ENCODE measurements around the gene ABCB10. TPM values are rescaled to one million over a fixed set of nuclear protein-coding genes. Genes with fewer than 3 reads are reported as not detected.
A peak's percentile ranks its signal among the peaks of the same experiment; 100 is the strongest.
"Not testable (repeated sequence)": the region's sequence is repeated elsewhere in the genome, so short reads cannot be mapped to it uniquely, and the experiment has no call there.

The ABCB10 gene
- polyA plus RNA-seq, 6 donors from 2014 or later: 8.0 to 26.2 (median 11.5) TPM

GRCh38 chr1:229562686-229563085 is 4.2 kb upstream of the ABCB10 start:
- Mint-ChIP-seq H3K27ac (no peak overlapping the region), H3K9me3 (no peaks in the 10 kb centered on the region), H3K4me3 (peak overlapping the region in 1 of 8 donors; percentile 45), H3K4me1 (peaks cover 8 to 9% (median 9%) of the 10 kb centered on the region in 3 donors), H3K36me3 (no peaks in the 10 kb centered on the region), H3K27me3 (peaks cover 0 to 4% (median 0%) of the 10 kb centered on the region in 3 donors)
- ATAC-seq (ENCODE audit: low read depth in 2 of 2): no peak
- no peak for DNase-seq

DNA sequence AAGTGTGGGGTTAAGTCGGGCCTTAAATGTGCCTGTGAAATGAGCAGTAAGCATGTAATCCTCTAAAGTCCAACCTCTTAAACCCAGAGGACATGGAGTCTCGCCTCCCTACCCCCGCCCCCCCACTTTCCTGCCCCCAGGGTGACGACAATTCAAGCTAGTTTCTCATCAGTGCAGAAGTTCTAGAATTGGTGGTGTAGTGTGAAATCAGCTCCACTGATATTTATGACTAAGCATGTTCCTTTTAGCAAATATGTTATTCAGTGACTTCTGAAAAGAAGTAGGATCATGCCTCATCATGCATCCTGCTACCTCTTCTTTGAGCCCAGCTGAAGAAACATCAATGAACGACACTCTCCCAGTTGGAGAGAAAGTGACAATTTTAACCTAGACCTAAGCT is 2.6 kb upstream of the ABCB10 start:
- ATAC-seq (ENCODE audit: low read depth in 2 of 2) (no peak), DNase-seq (no peak)
- H3K4me3 Mint-ChIP-seq: peak overlapping the region in 2 of 8 donors; percentile 43 to 64
- H3K9me3 Mint-ChIP-seq: no peaks in the 10 kb centered on the region
- H3K27me3 Mint-ChIP-seq: no peaks in the 10 kb centered on the region
- no peaks in the 10 kb centered on the region for H3K36me3 Mint-ChIP-seq
- H3K4me1 Mint-ChIP-seq: peaks cover 20 to 25% (median 21%) of the 10 kb centered on the region in 3 donors
- no peak overlapping the region for H3K27ac Mint-ChIP-seq

DNA sequence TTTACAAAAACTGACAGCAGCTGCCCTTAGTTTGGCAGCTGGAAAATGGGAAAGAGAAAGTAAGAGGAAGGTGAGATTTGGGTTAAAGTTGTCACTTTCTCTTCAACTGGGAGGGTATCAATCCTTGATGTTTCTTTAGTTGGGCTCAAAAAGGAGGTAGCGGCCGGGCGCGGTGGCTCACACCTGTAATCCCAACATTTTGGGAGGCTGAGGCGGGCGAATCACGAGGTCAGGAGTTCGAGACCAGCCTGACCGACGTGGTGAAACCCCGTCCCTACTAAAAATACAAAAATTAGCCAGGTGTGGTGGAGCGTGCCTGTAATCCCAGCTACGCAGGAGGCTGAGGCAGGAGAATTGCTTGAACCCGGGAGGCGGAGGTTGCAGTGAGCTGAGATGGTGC is 1.6 kb upstream of the ABCB10 start:
- H3K9me3 Mint-ChIP-seq; DNase-seq; H3K36me3 Mint-ChIP-seq; ATAC-seq (ENCODE audit: low read depth in 2 of 2); H3K27me3 Mint-ChIP-seq; H3K27ac Mint-ChIP-seq: not testable (repeated sequence)
- Mint-ChIP-seq H3K4me3 (peak overlapping the region in 5 of 8 donors; percentile 32 to 96 (median 90)), H3K4me1 (peaks cover 23 to 33% (median 24%) of the 10 kb centered on the region in 3 donors)

GRCh38 chr1:229559336-229559801 is 862 bp upstream of the ABCB10 start:
- peak overlapping the region in 5 of 6 donors; percentile 60 to 95 (median 82) for H3K27ac Mint-ChIP-seq
- not testable (repeated sequence) for H3K27me3 Mint-ChIP-seq; ATAC-seq (ENCODE audit: low read depth in 2 of 2); H3K36me3 Mint-ChIP-seq; H3K9me3 Mint-ChIP-seq; DNase-seq
- peak overlapping the region; percentile 90 to 97 (median 96) for H3K4me3 Mint-ChIP-seq
- peaks cover 28 to 39% (median 30%) of the 10 kb centered on the region in 3 donors for H3K4me1 Mint-ChIP-seq

GRCh38 chr1:229557913-229558414 is 543 bp downstream of the ABCB10 start:
- H3K27me3 Mint-ChIP-seq: no peaks in the 10 kb centered on the region
- H3K4me3 Mint-ChIP-seq: peak overlapping the region; percentile 79 to 97 (median 90)
- ATAC-seq (ENCODE audit: low read depth in 2 of 2) (peak; percentile 13 to 18), DNase-seq (no peak)
- peak overlapping the region in 3 of 6 donors; percentile 68 to 88 (median 85) for H3K27ac Mint-ChIP-seq
- H3K36me3 Mint-ChIP-seq: no peaks in the 10 kb centered on the region
- no peaks in the 10 kb centered on the region for H3K9me3 Mint-ChIP-seq
- peaks cover 31 to 49% (median 36%) of the 10 kb centered on the region in 3 donors for H3K4me1 Mint-ChIP-seq

GRCh38 chr1:229557200-229557850 is 1.2 kb downstream of the ABCB10 start:
- no peaks in the 10 kb centered on the region for H3K27me3 Mint-ChIP-seq
- peak overlapping the region; percentile 79 to 97 (median 90) for H3K4me3 Mint-ChIP-seq
- DNase-seq (no peak), ATAC-seq (ENCODE audit: low read depth in 2 of 2) (no peak)
- H3K4me1 Mint-ChIP-seq: peaks cover 31 to 55% (median 42%) of the 10 kb centered on the region in 3 donors
- H3K36me3 Mint-ChIP-seq: no peaks in the 10 kb centered on the region
- peak overlapping the region in 3 of 6 donors; percentile 51 to 85 (median 68) for H3K27ac Mint-ChIP-seq
- no peaks in the 10 kb centered on the region for H3K9me3 Mint-ChIP-seq

- Mint-ChIP-seq H3K4me3 (no peak overlapping the region), H3K27ac (peak overlapping the region in 1 of 6 donors; percentile 60), H3K36me3 (no peaks in the 10 kb centered on the region), H3K27me3 (no peaks in the 10 kb centered on the region), H3K9me3 (no peaks in the 10 kb centered on the region), H3K4me1 (peaks cover 31 to 63% (median 52%) of the 10 kb centered on the region in 3 donors)
- no peak for ATAC-seq (ENCODE audit: low read depth in 2 of 2)
- DNase-seq: no peak
Observed at GRCh38 chr1:229554886-229555621, 3.5 kb downstream of the ABCB10 start.

- Mint-ChIP-seq H3K36me3 (peaks cover 0 to 4% of the 10 kb centered on the region in 2 donors), H3K4me1 (peaks cover 23 to 55% (median 42%) of the 10 kb centered on the region in 3 donors), H3K4me3 (peak overlapping the region in 3 of 8 donors; percentile 45 to 60 (median 47)), H3K9me3 (no peaks in the 10 kb centered on the region), H3K27me3 (no peaks in the 10 kb centered on the region), H3K27ac (peak overlapping the region in 1 of 6 donors; percentile 16)
- DNase-seq (no peak), ATAC-seq (ENCODE audit: low read depth in 2 of 2) (no peak)
Observed at GRCh38 chr1:229553621-229554130, 4.8 kb downstream of the ABCB10 start.

GRCh38 chr1:229552732-229553131 is 5.8 kb downstream of the ABCB10 start:
- DNase-seq (no peak), ATAC-seq (ENCODE audit: low read depth in 2 of 2) (no peak)
- H3K4me3 Mint-ChIP-seq: no peak overlapping the region
- no peak overlapping the region for H3K27ac Mint-ChIP-seq
- peaks cover 0 to 4% of the 10 kb centered on the region in 2 donors for H3K36me3 Mint-ChIP-seq
- H3K27me3 Mint-ChIP-seq: no peaks in the 10 kb centered on the region
- no peaks in the 10 kb centered on the region for H3K9me3 Mint-ChIP-seq
- H3K4me1 Mint-ChIP-seq: peaks cover 23 to 54% (median 42%) of the 10 kb centered on the region in 3 donors

DNA sequence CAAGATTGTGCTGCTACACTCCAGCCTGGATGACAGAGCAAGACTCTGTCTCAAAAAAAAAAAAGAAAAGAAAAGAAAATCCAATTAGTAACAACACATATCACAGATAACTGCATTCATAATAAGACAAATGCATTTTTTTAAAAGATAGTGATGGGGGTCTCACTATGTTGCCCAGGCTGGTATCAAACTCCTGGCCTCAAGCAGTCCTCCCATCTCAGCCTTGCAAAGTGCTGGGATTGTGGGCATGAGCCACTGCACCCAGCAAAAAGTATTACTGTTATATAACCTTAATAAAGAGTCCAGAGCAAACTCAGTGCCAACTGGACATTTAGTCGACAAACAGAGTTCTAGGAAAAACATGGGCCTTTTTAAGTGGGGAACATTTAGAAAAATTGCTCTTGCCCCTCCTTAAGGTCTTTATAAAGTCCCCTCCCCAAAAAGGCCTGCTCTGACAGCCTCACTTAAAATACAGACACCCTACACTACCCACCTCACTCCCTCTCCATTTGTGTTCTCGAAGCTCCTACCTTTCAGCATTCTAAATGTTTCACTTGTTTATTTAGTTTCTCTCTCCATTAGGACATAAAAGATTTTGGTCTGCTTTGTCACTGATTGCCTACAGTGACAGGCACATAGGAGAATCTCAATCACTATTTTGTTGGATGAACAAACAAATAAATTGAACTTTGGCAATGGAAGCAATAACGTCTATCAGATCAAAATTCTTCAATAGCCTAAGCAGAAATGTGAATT is 7.5 kb downstream of the ABCB10 start:
- no peaks in the 10 kb centered on the region for H3K27me3 Mint-ChIP-seq
- peak overlapping the region in 2 of 6 donors; percentile 10 to 89 for H3K27ac Mint-ChIP-seq
- no peak for ATAC-seq (ENCODE audit: low read depth in 2 of 2)
- DNase-seq: no peak
- H3K36me3 Mint-ChIP-seq: peaks cover 0 to 4% of the 10 kb centered on the region in 2 donors
- peaks cover 10 to 37% (median 29%) of the 10 kb centered on the region in 3 donors for H3K4me1 Mint-ChIP-seq
- H3K9me3 Mint-ChIP-seq: no peaks in the 10 kb centered on the region
- peak overlapping the region in 1 of 8 donors; percentile 3 for H3K4me3 Mint-ChIP-seq

- DNase-seq (no peak), ATAC-seq (ENCODE audit: low read depth in 2 of 2) (no peak)
- Mint-ChIP-seq H3K27ac (no peak overlapping the region), H3K9me3 (no peaks in the 10 kb centered on the region), H3K36me3 (peaks cover 0 to 8% of the 10 kb centered on the region in 2 donors), H3K4me3 (no peak overlapping the region), H3K27me3 (no peaks in the 10 kb centered on the region), H3K4me1 (peaks cover 7 to 35% (median 14%) of the 10 kb centered on the region in 3 donors)
Observed at GRCh38 chr1:229547542-229547941, 11.0 kb downstream of the ABCB10 start.

GRCh38 chr1:229544587-229544986 is 13.9 kb downstream of the ABCB10 start:
- no peak overlapping the region for H3K27ac Mint-ChIP-seq
- no peak overlapping the region for H3K4me3 Mint-ChIP-seq
- DNase-seq: no peak
- H3K27me3 Mint-ChIP-seq: no peaks in the 10 kb centered on the region
- H3K9me3 Mint-ChIP-seq: no peaks in the 10 kb centered on the region
- peaks cover 0 to 18% of the 10 kb centered on the region in 2 donors for H3K36me3 Mint-ChIP-seq
- ATAC-seq (ENCODE audit: low read depth in 2 of 2): no peak
- H3K4me1 Mint-ChIP-seq: peaks cover 11 to 36% (median 14%) of the 10 kb centered on the region in 3 donors

Data from naive B cell (primary cell).